PC-9 (cell line): Measurements from ENCODE around the gene ZFHX3. TPM values are rescaled to one million over a fixed set of nuclear protein-coding genes. Genes with fewer than 3 reads are reported as not detected.

Source experiments
- BruUV-seq: library from RNA; stranded (reverse); fragments of 400-500 nt; replicated peaks from 2 replicates; lab custom pipeline; 2021; lab: Mats Ljungman, UMichigan
- CTCF ChIA-PET: fragments of 300-600 bp; sonication (Branson Sonifier 250); formaldehyde crosslinking; loops from one replicate; lab custom pipeline; 2022; ENCODE audit warnings: antibody characterized with exemption; lab: Charles Lee
- POLR2A ChIA-PET: fragments of 300-600 bp; sonication (Branson Sonifier 250); formaldehyde crosslinking; loops from one replicate; lab custom pipeline; 2022; ENCODE audit warnings: antibody characterized with exemption; ENCODE audit not compliant: unreplicated experiment; lab: Charles Lee
- DNase-seq, 2 experiments: peaks; one replicate each; pipeline versions ENCODE4 v3.0.0 to v3.0.0-alpha.2; 2015 to 2022; ENCODE audit warnings: mixed read lengths in 1 of 2
- H2AFZ ChIP-seq: fragments of 200-600 bp; sonication (generic); 2 replicates; pipeline ENCODE4 v1.8.1; 2017; ENCODE audit warnings: antibody characterized with exemption
- H3F3A ChIP-seq: fragments of 200-600 bp; sonication (generic); 2 replicates; pipeline ENCODE4 v1.8.1; 2017; ENCODE audit warnings: antibody characterized with exemption, mild to moderate bottlenecking, low read depth; ENCODE audit not compliant: insufficient read depth
- H3K27ac ChIP-seq: fragments of 200-600 bp; sonication (generic); 2 replicates; pipeline ENCODE4 v1.6.1; 2016; ENCODE audit warnings: mixed run types
- H3K27me3 ChIP-seq: fragments of 200-600 bp; sonication (generic); 2 replicates; pipeline ENCODE4 v1.6.1; 2016; ENCODE audit warnings: low read depth, mixed run types; ENCODE audit not compliant: insufficient read depth
- H3K36me3 ChIP-seq: fragments of 200-600 bp; sonication (generic); 2 replicates; pipeline ENCODE4 v1.6.1; 2016; ENCODE audit warnings: low read depth, mixed run types
- H3K4me1 ChIP-seq: fragments of 200-600 bp; sonication (generic); replicated peaks from 2 replicates; pipeline ENCODE4 v1.6.1; 2016; ENCODE audit warnings: mixed run types; ENCODE audit not compliant: insufficient read depth
- H3K4me2 ChIP-seq: fragments of 200-600 bp; sonication (generic); 2 replicates; pipeline ENCODE4 v1.6.1; 2017; ENCODE audit warnings: mixed run types
- H3K4me3 ChIP-seq: fragments of 200-600 bp; sonication (generic); 2 replicates; pipeline ENCODE4 v1.6.1; 2016; ENCODE audit warnings: mixed run types
- H3K79me2 ChIP-seq: fragments of 200-600 bp; sonication (generic); 2 replicates; pipeline ENCODE4 v1.6.1; 2017; ENCODE audit warnings: low read depth, mixed run types
- H3K9me2 ChIP-seq: fragments of 200-600 bp; sonication (generic); 2 replicates; pipeline ENCODE4 v1.8.1; 2017; ENCODE audit warnings: mild to moderate bottlenecking; ENCODE audit not compliant: insufficient read depth
- H3K9me3 ChIP-seq: fragments of 200-600 bp; sonication (generic); 2 replicates; pipeline ENCODE4 v1.8.1; 2016; ENCODE audit warnings: low read depth; ENCODE audit not compliant: insufficient read depth
- H4K20me1 ChIP-seq: fragments of 200-600 bp; sonication (generic); 2 replicates; pipeline ENCODE4 v1.8.1; 2017; ENCODE audit not compliant: insufficient read depth
- CTCF ChIP-seq: fragments of 200-600 bp; sonication (generic); conservative IDR thresholded peaks from 2 replicates; pipeline ENCODE4 v1.6.1; 2017; ENCODE audit warnings: mixed run types, antibody characterized with exemption, mild to moderate bottlenecking, moderate library complexity
- EZH2 ChIP-seq: fragments of 200-600 bp; sonication (generic); IDR thresholded peaks from 2 replicates; pipeline ENCODE4 v1.8.0; 2017; ENCODE audit warnings: antibody characterized with exemption, low read depth
- intact Hi-C: fragments of 100-400 bp; cut with micrococcal nuclease; formaldehyde crosslinking; loops from one replicate; pipeline ENCODE4 v1.10.0; 2022; ENCODE audit not compliant: unreplicated experiment
- total RNA-seq: library from RNA; stranded (reverse); gene quantifications from 2 replicates; pipeline ENCODE4 v1.2.3, GENCODE V29; 2021

Gene ZFHX3
- total RNA-seq, 1 experiment from 2014 or later: 23.1 TPM

- Histone ChIP-seq H3K27ac (peak overlapping the region; percentile 99), H3K4me3 (no peak overlapping the region), H3K9me3 (no peaks in the 10 kb centered on the region), H3K79me2 (peaks cover 89% of the 10 kb centered on the region), H3F3A (peaks cover 40% of the 10 kb centered on the region), H3K4me1 (peaks cover 57% of the 10 kb centered on the region), H4K20me1 (no peaks in the 10 kb centered on the region), H3K4me2 (peak overlapping the region; percentile 83), H3K36me3 (no peaks in the 10 kb centered on the region), H2AFZ (no peak overlapping the region), H3K9me2 (no peaks in the 10 kb centered on the region), H3K27me3 (no peaks in the 10 kb centered on the region)
- TF ChIP-seq CTCF (no peak), EZH2 (no peak)
- no TSS peak for BruUV-seq
- POLR2A ChIA-PET: interaction anchor here (0.6 kb wide), 2 partner anchors 27 to 45 kb away, joined by 3 to 4 read pairs; no protein-coding TSS in a partner anchor
- CTCF ChIA-PET: no interaction called here
- DNase-seq: peak; percentile 59 to 93
- intact Hi-C loops: no loop called here
Observed at GRCh38 chr16:72987480-72987901, 60.4 kb downstream of the ZFHX3 start.

- CTCF ChIA-PET: interaction anchor here (0.6 kb wide), 2 partner anchors 154 to 1848 kb away, joined by 3 to 11 read pairs; no protein-coding TSS in a partner anchor
- H3K9me2 ChIP-seq: no peaks in the 10 kb centered on the region
- H3K4me3 ChIP-seq: no peak overlapping the region
- intact Hi-C loops: no loop called here
- no peak overlapping the region for H3K4me2 ChIP-seq
- no peak overlapping the region for H3K27ac ChIP-seq
- POLR2A ChIA-PET: no interaction called here
- no peaks in the 10 kb centered on the region for H3K9me3 ChIP-seq
- H3F3A ChIP-seq: peaks cover 32% of the 10 kb centered on the region
- no TSS peak for BruUV-seq
- peaks cover 89% of the 10 kb centered on the region for H3K79me2 ChIP-seq
- H4K20me1 ChIP-seq: no peaks in the 10 kb centered on the region
- DNase-seq: no peak
- no peaks in the 10 kb centered on the region for H3K36me3 ChIP-seq
- no peak overlapping the region for H2AFZ ChIP-seq
- H3K4me1 ChIP-seq: peaks cover 42% of the 10 kb centered on the region
- TF ChIP-seq EZH2 (no peak), CTCF (no peak)
- no peaks in the 10 kb centered on the region for H3K27me3 ChIP-seq
Observed at GRCh38 chr16:72985995-72986394, 61.9 kb downstream of the ZFHX3 start.

GRCh38 chr16:72985148-72985941 is 62.6 kb downstream of the ZFHX3 start:
- Histone ChIP-seq H3K27ac (no peak overlapping the region), H3K4me2 (no peak overlapping the region)

More at GRCh38 chr16:72985148-72985941, 62.6 kb downstream of the ZFHX3 start:
- H3K9me3 ChIP-seq: no peaks in the 10 kb centered on the region
- ChIA-PET POLR2A (no interaction called here), CTCF (interaction anchor here (0.6 kb wide), 1 partner anchor 153 kb away, joined by 3 read pairs; no protein-coding TSS in a partner anchor)
- no peaks in the 10 kb centered on the region for H3K27me3 ChIP-seq
- H3K36me3 ChIP-seq: no peaks in the 10 kb centered on the region
- BruUV-seq: no TSS peak
- H3K9me2 ChIP-seq: no peaks in the 10 kb centered on the region
- DNase-seq: no peak
- TF ChIP-seq CTCF (no peak), EZH2 (no peak)
- no peaks in the 10 kb centered on the region for H4K20me1 ChIP-seq
- H3K4me3 ChIP-seq: no peak overlapping the region
- peaks cover 89% of the 10 kb centered on the region for H3K79me2 ChIP-seq
- H3F3A ChIP-seq: peaks cover 26% of the 10 kb centered on the region
- intact Hi-C loops: no loop called here
- H2AFZ ChIP-seq: no peak overlapping the region
- peaks cover 35% of the 10 kb centered on the region for H3K4me1 ChIP-seq
